ENCODE results near the gene ATP9B.

Gene ATP9B

GRCh38 chr18:79353267-79353666 lies 284.1 kb downstream of the ATP9B start:
- no peak overlapping the region for H3K4me3 ChIP-seq (ENCODE audit: low read length)
- H3K4me1 ChIP-seq (ENCODE audit: control insufficient read depth, low read depth, low read length), result no peaks in the 10 kb centered on the region

GRCh38 chr18:79354350-79354749 lies 285.2 kb downstream of the ATP9B start:
- H3K18ac ChIP-seq (ENCODE audit: low read length), result no peak overlapping the region
- H2BK5ac ChIP-seq (ENCODE audit: low read length), result no peak overlapping the region
- no peak overlapping the region for H3K27ac ChIP-seq (ENCODE audit: low read depth, low read length)
- H2BK15ac ChIP-seq (replicated peaks; ENCODE audit: low read depth), result no peak overlapping the region
- no peaks in the 10 kb centered on the region for H3K36me3 ChIP-seq (ENCODE audit: control insufficient read depth, insufficient read depth, low read length)
- no peaks in the 10 kb centered on the region for H3K4me1 ChIP-seq (ENCODE audit: control insufficient read depth, low read depth, low read length)
- H3K23ac ChIP-seq (ENCODE audit: low read length), result no peak overlapping the region
- no peak for DNase-seq
- no peaks in the 10 kb centered on the region for H3K79me2 ChIP-seq (ENCODE audit: control insufficient read depth, insufficient read depth, low read length)
- H3K4me2 ChIP-seq (ENCODE audit: low read length), result no peak overlapping the region
- H3K56ac ChIP-seq (ENCODE audit: low read length), result no peak overlapping the region
- H3K4me3 ChIP-seq (ENCODE audit: low read length), result no peak overlapping the region
- H2BK120ac ChIP-seq (ENCODE audit: low read depth, low read length), result no peak overlapping the region
- no peak overlapping the region for H4K8ac ChIP-seq (ENCODE audit: low read depth, low read length)
- no peak overlapping the region for H3K4ac ChIP-seq (ENCODE audit: low read depth, low read length)
- H2AK5ac ChIP-seq (ENCODE audit: low read length), result no peak overlapping the region
- H3K27me3 ChIP-seq (ENCODE audit: insufficient read depth, low read length, poor library complexity), result no peaks in the 10 kb centered on the region
- WGBS (ENCODE audit: extremely low coverage, insufficient coverage, low lambda C conversion rate), result no CpG with 5 or more reads among the region's 8 CpGs
- no peaks in the 10 kb centered on the region for H3K79me1 ChIP-seq (ENCODE audit: low read length)
- no peak overlapping the region for H3K9ac ChIP-seq (ENCODE audit: low read length)
- no peak overlapping the region for H4K5ac ChIP-seq (ENCODE audit: low read length)

More at GRCh38 chr18:79353267-79353666, 284.1 kb downstream of the ATP9B start:
- no CpG with 5 or more reads among the region's 17 CpGs for whole genome bisulfite sequencing (ENCODE audit: extremely low coverage, insufficient coverage, low lambda C conversion rate)
- H3K4me2 ChIP-seq (ENCODE audit: low read length), result no peak overlapping the region
- no peak overlapping the region for H3K18ac ChIP-seq (ENCODE audit: low read length)
- H3K23ac ChIP-seq (ENCODE audit: low read length), result no peak overlapping the region
- H3K4ac ChIP-seq (ENCODE audit: low read depth, low read length), result no peak overlapping the region
- H3K36me3 ChIP-seq (ENCODE audit: control insufficient read depth, insufficient read depth, low read length), result no peaks in the 10 kb centered on the region
- H4K8ac ChIP-seq (ENCODE audit: low read depth, low read length), result no peak overlapping the region
- H3K27ac ChIP-seq (ENCODE audit: low read depth, low read length), result no peak overlapping the region
- DNase-seq, result peak; percentile 67
- H2BK15ac ChIP-seq (replicated peaks; ENCODE audit: low read depth), result no peak overlapping the region
- H2BK120ac ChIP-seq (ENCODE audit: low read depth, low read length), result no peak overlapping the region
- no peak overlapping the region for H4K5ac ChIP-seq (ENCODE audit: low read length)
- H3K79me2 ChIP-seq (ENCODE audit: control insufficient read depth, insufficient read depth, low read length), result no peaks in the 10 kb centered on the region
- no peak overlapping the region for H2AK5ac ChIP-seq (ENCODE audit: low read length)
- no peak overlapping the region for H3K56ac ChIP-seq (ENCODE audit: low read length)
- H3K9ac ChIP-seq (ENCODE audit: low read length), result no peak overlapping the region
- H2BK5ac ChIP-seq (ENCODE audit: low read length), result no peak overlapping the region
- H3K79me1 ChIP-seq (ENCODE audit: low read length), result no peaks in the 10 kb centered on the region
- H3K27me3 ChIP-seq (ENCODE audit: insufficient read depth, low read length, poor library complexity), result no peaks in the 10 kb centered on the region

DNA sequence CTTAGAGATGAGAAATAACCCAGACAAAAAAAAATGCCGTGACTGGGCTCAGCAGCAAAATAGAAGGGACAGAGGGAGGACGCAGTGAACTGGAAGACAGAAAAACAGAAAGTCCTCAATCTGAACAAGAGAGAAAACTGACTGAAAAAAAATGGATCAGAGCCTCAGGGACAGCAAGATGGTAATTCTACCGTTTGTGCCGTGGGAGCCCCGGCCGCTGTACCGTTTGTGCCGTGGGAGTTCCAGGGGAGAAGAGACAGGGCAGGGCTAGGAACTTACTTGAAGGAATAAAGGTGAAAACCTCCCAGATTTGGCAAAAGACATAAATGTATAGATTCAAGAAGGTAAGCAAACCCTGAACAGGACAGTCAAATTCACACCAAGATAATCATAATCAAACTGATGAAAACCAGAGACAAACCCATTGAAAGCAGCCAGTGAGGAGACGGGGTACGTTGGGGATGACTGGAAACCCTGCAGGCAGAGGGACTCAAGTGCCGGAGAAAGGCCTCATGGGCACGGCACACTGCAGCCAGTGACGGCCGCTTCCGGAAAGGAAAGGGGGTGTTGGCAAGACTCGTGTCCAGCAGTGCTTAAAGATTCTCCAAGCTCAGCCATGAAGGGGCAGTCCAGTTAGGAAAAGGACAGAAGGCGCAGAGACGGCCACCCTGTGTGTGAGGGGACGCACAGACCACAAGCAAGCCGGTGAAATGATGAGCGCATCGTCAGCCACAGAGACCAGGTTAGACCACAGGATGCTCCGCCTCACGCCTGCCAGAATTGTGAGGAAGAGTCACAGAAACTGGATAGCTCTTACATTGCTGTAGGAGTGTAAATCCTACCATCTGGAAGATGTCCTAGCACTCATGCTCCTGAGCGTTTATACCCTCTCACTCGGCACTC lies 286.5 kb downstream of the ATP9B start:
- WGBS (ENCODE audit: extremely low coverage, insufficient coverage, low lambda C conversion rate), result no CpG with 5 or more reads among the region's 26 CpGs
- no peaks in the 10 kb centered on the region for H3K79me2 ChIP-seq (ENCODE audit: control insufficient read depth, insufficient read depth, low read length)
- H2BK5ac ChIP-seq (ENCODE audit: low read length), result no peak overlapping the region
- no peak overlapping the region for H3K18ac ChIP-seq (ENCODE audit: low read length)
- H3K4me3 ChIP-seq (ENCODE audit: low read length), result no peak overlapping the region
- H2AK5ac ChIP-seq (ENCODE audit: low read length), result no peak overlapping the region
- H3K4me2 ChIP-seq (ENCODE audit: low read length), result no peak overlapping the region
- no peaks in the 10 kb centered on the region for H3K79me1 ChIP-seq (ENCODE audit: low read length)
- no peak overlapping the region for H4K8ac ChIP-seq (ENCODE audit: low read depth, low read length)
- no peak overlapping the region for H2BK15ac ChIP-seq (replicated peaks; ENCODE audit: low read depth)
- no peak overlapping the region for H3K23ac ChIP-seq (ENCODE audit: low read length)
- no peak overlapping the region for H3K27ac ChIP-seq (ENCODE audit: low read depth, low read length)
- no peak overlapping the region for H4K5ac ChIP-seq (ENCODE audit: low read length)
- H3K27me3 ChIP-seq (ENCODE audit: insufficient read depth, low read length, poor library complexity), result no peaks in the 10 kb centered on the region
- no peak overlapping the region for H3K56ac ChIP-seq (ENCODE audit: low read length)
- H3K36me3 ChIP-seq (ENCODE audit: control insufficient read depth, insufficient read depth, low read length), result no peaks in the 10 kb centered on the region
- DNase-seq, result no peak
- H2BK120ac ChIP-seq (ENCODE audit: low read depth, low read length), result no peak overlapping the region
- H3K4ac ChIP-seq (ENCODE audit: low read depth, low read length), result no peak overlapping the region
- no peak overlapping the region for H3K9ac ChIP-seq (ENCODE audit: low read length)
- no peaks in the 10 kb centered on the region for H3K4me1 ChIP-seq (ENCODE audit: control insufficient read depth, low read depth, low read length)

- no peak overlapping the region for H3K4me3 ChIP-seq (ENCODE audit: low read length)
Observed at GRCh38 chr18:79356435-79356834, 287.2 kb downstream of the ATP9B start.

DNA sequence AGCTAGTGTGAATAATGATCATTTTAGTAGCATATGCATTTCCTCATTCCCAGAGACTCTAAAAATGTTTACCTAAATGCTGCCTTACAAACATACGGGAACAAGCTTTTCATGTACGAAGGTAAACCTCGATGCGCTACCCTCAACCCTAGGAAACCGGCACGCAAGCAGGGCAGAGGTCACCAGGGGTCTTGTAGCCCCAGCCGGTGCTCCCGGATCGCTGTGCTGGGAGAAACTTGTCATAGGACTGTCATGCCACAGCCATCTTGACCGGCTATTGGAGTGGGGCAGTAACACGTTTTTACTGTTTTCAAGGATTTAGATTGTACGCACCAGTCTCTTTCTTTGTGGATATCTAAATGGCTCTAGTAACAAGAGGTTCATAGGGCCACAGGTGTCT lies 291.7 kb downstream of the ATP9B start:
- Histone ChIP-seq H2BK120ac (ENCODE audit: low read depth, low read length) (no peak overlapping the region), H4K8ac (ENCODE audit: low read depth, low read length) (no peak overlapping the region), H4K5ac (ENCODE audit: low read length) (no peak overlapping the region), H3K27ac (ENCODE audit: low read depth, low read length) (no peak overlapping the region), H2BK15ac (replicated peaks; ENCODE audit: low read depth) (no peak overlapping the region), H3K4me2 (ENCODE audit: low read length) (no peak overlapping the region), H3K4me1 (ENCODE audit: control insufficient read depth, low read depth, low read length) (no peaks in the 10 kb centered on the region), H3K56ac (ENCODE audit: low read length) (no peak overlapping the region), H2AK5ac (ENCODE audit: low read length) (no peak overlapping the region), H3K9ac (ENCODE audit: low read length) (no peak overlapping the region), H3K23ac (ENCODE audit: low read length) (no peak overlapping the region), H3K79me1 (ENCODE audit: low read length) (no peaks in the 10 kb centered on the region), H3K79me2 (ENCODE audit: control insufficient read depth, insufficient read depth, low read length) (no peaks in the 10 kb centered on the region), H3K4ac (ENCODE audit: low read depth, low read length) (no peak overlapping the region), H2BK5ac (ENCODE audit: low read length) (no peak overlapping the region), H3K18ac (ENCODE audit: low read length) (no peak overlapping the region), H3K27me3 (ENCODE audit: insufficient read depth, low read length, poor library complexity) (no peaks in the 10 kb centered on the region), H3K4me3 (ENCODE audit: low read length) (no peak overlapping the region), H3K36me3 (ENCODE audit: control insufficient read depth, insufficient read depth, low read length) (no peaks in the 10 kb centered on the region)
- WGBS (ENCODE audit: extremely low coverage, insufficient coverage, low lambda C conversion rate), result no CpG with 5 or more reads among the region's 12 CpGs
- no peak for DNase-seq

More at GRCh38 chr18:79356435-79356834, 287.2 kb downstream of the ATP9B start:
- H3K27ac ChIP-seq (ENCODE audit: low read depth, low read length), result no peak overlapping the region
- no peak overlapping the region for H2BK15ac ChIP-seq (replicated peaks; ENCODE audit: low read depth)
- H3K18ac ChIP-seq (ENCODE audit: low read length), result no peak overlapping the region
- H2BK120ac ChIP-seq (ENCODE audit: low read depth, low read length), result no peak overlapping the region
- H2AK5ac ChIP-seq (ENCODE audit: low read length), result no peak overlapping the region
- H3K9ac ChIP-seq (ENCODE audit: low read length), result no peak overlapping the region
- no peaks in the 10 kb centered on the region for H3K79me2 ChIP-seq (ENCODE audit: control insufficient read depth, insufficient read depth, low read length)
- H3K4me1 ChIP-seq (ENCODE audit: control insufficient read depth, low read depth, low read length), result no peaks in the 10 kb centered on the region
- H3K4me2 ChIP-seq (ENCODE audit: low read length), result no peak overlapping the region
- no peaks in the 10 kb centered on the region for H3K27me3 ChIP-seq (ENCODE audit: insufficient read depth, low read length, poor library complexity)
- H3K4ac ChIP-seq (ENCODE audit: low read depth, low read length), result no peak overlapping the region
- H3K56ac ChIP-seq (ENCODE audit: low read length), result no peak overlapping the region
- no peak overlapping the region for H4K5ac ChIP-seq (ENCODE audit: low read length)
- no peak overlapping the region for H4K8ac ChIP-seq (ENCODE audit: low read depth, low read length)
- H3K79me1 ChIP-seq (ENCODE audit: low read length), result no peaks in the 10 kb centered on the region
- no CpG with 5 or more reads among the region's 5 CpGs for WGBS (ENCODE audit: extremely low coverage, insufficient coverage, low lambda C conversion rate)
- H3K36me3 ChIP-seq (ENCODE audit: control insufficient read depth, insufficient read depth, low read length), result no peaks in the 10 kb centered on the region
- H2BK5ac ChIP-seq (ENCODE audit: low read length), result no peak overlapping the region
- H3K23ac ChIP-seq (ENCODE audit: low read length), result no peak overlapping the region
- no peak for DNase-seq
